ENCODE results near the gene CDH26. TPM values are rescaled to one million over a fixed set of nuclear protein-coding genes. Genes with fewer than 3 reads are reported as not detected.

The CDH26 gene
- total RNA-seq, 1 experiment from 2014 or later, result 1.0 TPM

GRCh38 chr20:59987135-59987534 lies 28.9 kb downstream of the CDH26 start (continued):
- no peak for TF ChIP-seq ZNF281 (CRISPR knock-in tag; IDR thresholded peaks at IDR 0.05)

GRCh38 chr20:59988141-59988540 lies 29.9 kb downstream of the CDH26 start:
- Mint-ChIP-seq H3K27me3 (ENCODE audit: low read depth) (peaks cover 8% of the 10 kb centered on the region), H3K36me3 (0 out of 2 replicates have a peak, but pooled peaks cover 3% of the 10 kb centered on the region), H3K27ac (no peak overlapping the region), H3K4me1 (peaks cover 23% of the 10 kb centered on the region), H3K9me3 (peaks cover 5% of the 10 kb centered on the region; the same call in 1 of the 2 replicates), H3K4me3 (no peak overlapping the region)
- no peak for DNase-seq (ENCODE audit: low spot score)
- CTCF ChIA-PET, result interaction anchor here (1.2 to 1.7 kb wide), 3 partner anchors 22 to 70 kb away, joined by 5 to 7 read pairs (median 7); no protein-coding TSS in a partner anchor
- TF ChIP-seq ZNF671 (CRISPR knock-in tag; IDR thresholded peaks at IDR 0.05), result no peak
- no peak for TF ChIP-seq ZNF396 (CRISPR knock-in tag; IDR thresholded peaks at IDR 0.05; ENCODE audit: borderline replicate concordance)
- no peak for TF ChIP-seq ATF6 (CRISPR knock-in tag; IDR thresholded peaks at IDR 0.05)
- TF ChIP-seq IRF2 (CRISPR knock-in tag; IDR thresholded peaks at IDR 0.05; ENCODE audit: borderline replicate concordance, low read depth), result no peak
- TF ChIP-seq HMGA2 (CRISPR knock-in tag; IDR thresholded peaks at IDR 0.05), result no peak
- no peak for TF ChIP-seq FOXJ3 (CRISPR knock-in tag; IDR thresholded peaks at IDR 0.05; ENCODE audit: borderline replicate concordance)
- no peak for TF ChIP-seq FOXP1 (CRISPR knock-in tag; IDR thresholded peaks at IDR 0.05; ENCODE audit: borderline replicate concordance)
- TF ChIP-seq ZNF121 (CRISPR knock-in tag; IDR thresholded peaks at IDR 0.05), result 0 out of 2 replicates have a peak, but pooled peaks have one; percentile 29
- ATAC-seq, result no peak
- POLR2A ChIA-PET, result no interaction called here

GRCh38 chr20:59992526-59993084 lies 34.4 kb downstream of the CDH26 start:
- peaks cover 41% of the 10 kb centered on the region for H3K4me1 Mint-ChIP-seq
- ChIA-PET CTCF (interaction anchor here (0.5 to 3.8 kb wide), 7 partner anchors 18 to 477 kb away, joined by 3 to 23 read pairs (median 5); partner anchors contain the start of genes FAM217B, PPP1R3D and SYCP2), POLR2A (no interaction called here)
- DNase-seq (ENCODE audit: low spot score) (no peak), ATAC-seq (no peak)
- H3K4me3 Mint-ChIP-seq, result no peak overlapping the region
- H3K27me3 Mint-ChIP-seq (ENCODE audit: low read depth), result peaks cover 8% of the 10 kb centered on the region
- TF ChIP-seq ZNF263 (CRISPR knock-in tag; IDR thresholded peaks at IDR 0.05; ENCODE audit: low read depth) (no peak), ZNF138 (CRISPR knock-in tag; conservative IDR thresholded peaks at IDR 0.05) (no peak), ELF4 (CRISPR knock-in tag; IDR thresholded peaks at IDR 0.05; ENCODE audit: low read depth) (no peak), ZMAT4 (CRISPR knock-in tag; IDR thresholded peaks at IDR 0.05) (no peak), EMX1 (CRISPR knock-in tag; IDR thresholded peaks at IDR 0.05) (no peak), NFATC4 (CRISPR knock-in tag; IDR thresholded peaks at IDR 0.05) (no peak), ZNF423 (CRISPR knock-in tag; IDR thresholded peaks at IDR 0.05) (no peak), KAT7 (CRISPR knock-in tag; IDR thresholded peaks at IDR 0.05; ENCODE audit: borderline replicate concordance) (no peak), MLX (CRISPR knock-in tag; IDR thresholded peaks at IDR 0.05) (no peak), SMAD3 (CRISPR knock-in tag; IDR thresholded peaks at IDR 0.05; ENCODE audit: borderline replicate concordance) (no peak), ZBTB43 (CRISPR knock-in tag; IDR thresholded peaks at IDR 0.05) (no peak), ESRRA (CRISPR knock-in tag; IDR thresholded peaks at IDR 0.05; ENCODE audit: borderline replicate concordance) (no peak), FOXK1 (CRISPR knock-in tag; IDR thresholded peaks at IDR 0.05) (no peak)
- 0 out of 2 replicates have a peak, but pooled peaks cover 3% of the 10 kb centered on the region for H3K36me3 Mint-ChIP-seq
- no peak overlapping the region for H3K27ac Mint-ChIP-seq
- H3K9me3 Mint-ChIP-seq, result peaks cover 9% of the 10 kb centered on the region; the same call in 1 of the 2 replicates

Measured in WTC11 (cell line).